Measurements from ENCODE around the gene OR2A1. TPM values are rescaled to one million over a fixed set of nuclear protein-coding genes. Genes with fewer than 3 reads are reported as not detected.
"Not testable (repeated sequence)": the region's sequence is repeated elsewhere in the genome, so short reads cannot be mapped to it uniquely, and the experiment has no call there.

Gene OR2A1
- total RNA-seq, 2 donors from 2014 or later: not detected

GRCh38 chr7:144317537-144317936 lies 5.3 kb downstream of the OR2A1 start:
- peak in 1 of 2 donors; percentile 41 for ATAC-seq
- DNase-seq; intact Hi-C loops (cut with DNase I): not testable (repeated sequence)

- ATAC-seq; DNase-seq; intact Hi-C loops (cut with DNase I): not testable (repeated sequence)
Observed at GRCh38 chr7:144319547-144319946, 7.3 kb downstream of the OR2A1 start.

- intact Hi-C loops (cut with DNase I); DNase-seq; ATAC-seq: not testable (repeated sequence)
Observed at GRCh38 chr7:144321677-144322206, 9.5 kb downstream of the OR2A1 start.

- ATAC-seq; DNase-seq; intact Hi-C loops (cut with DNase I): not testable (repeated sequence)
Observed at GRCh38 chr7:144323359-144323758, 11.1 kb downstream of the OR2A1 start.

DNA sequence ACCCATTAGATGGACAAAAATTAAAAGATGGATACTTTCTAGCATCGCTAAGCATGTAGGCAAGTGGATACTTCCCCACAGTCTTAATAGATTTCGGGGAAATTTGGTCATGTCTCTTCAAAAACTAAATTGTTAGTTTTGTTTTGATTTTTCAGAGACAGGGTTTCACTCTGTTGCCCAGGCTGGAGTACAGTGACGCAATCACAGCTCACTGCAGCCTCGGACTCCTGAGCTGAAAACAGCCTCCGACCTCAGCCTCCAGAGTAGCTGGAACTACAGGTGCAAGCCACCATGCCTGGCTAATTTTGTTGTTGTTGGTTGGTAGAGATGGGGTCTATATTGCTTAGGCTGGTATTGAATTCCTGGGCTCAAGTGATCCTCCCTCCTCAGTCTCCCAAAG lies 13.6 kb downstream of the OR2A1 start:
- DNase-seq; intact Hi-C loops (cut with DNase I); ATAC-seq: not testable (repeated sequence)

DNA sequence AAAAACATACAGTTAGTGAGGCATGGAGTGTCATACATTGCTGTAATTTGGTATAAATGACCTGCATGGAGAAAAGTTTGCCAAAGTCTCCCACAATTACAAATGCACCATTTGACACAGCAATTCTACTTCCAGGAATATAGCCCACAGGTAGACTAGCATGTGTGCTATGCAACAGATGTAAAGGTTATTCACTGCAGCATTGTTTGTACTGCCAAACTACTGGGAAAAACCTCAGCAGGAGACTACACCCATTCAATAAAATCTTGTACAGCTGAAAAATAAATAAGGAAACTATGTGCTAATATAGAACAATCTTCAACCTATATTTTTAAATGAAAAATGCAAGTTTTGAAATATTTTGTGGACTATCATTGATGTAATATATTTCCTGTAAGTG lies 17.8 kb downstream of the OR2A1 start:
- DNase-seq; ATAC-seq; intact Hi-C loops (cut with DNase I): not testable (repeated sequence)

- intact Hi-C loops (cut with DNase I); DNase-seq: not testable (repeated sequence)
- peak in 1 of 2 donors; percentile 86 for ATAC-seq
Observed at GRCh38 chr7:144331221-144331995, 19.2 kb downstream of the OR2A1 start.

- intact Hi-C loops (cut with DNase I); DNase-seq: not testable (repeated sequence)
- ATAC-seq: peak in 1 of 2 donors; percentile 35
Observed at GRCh38 chr7:144331996-144332288, 19.7 kb downstream of the OR2A1 start.

- DNase-seq; intact Hi-C loops (cut with DNase I); ATAC-seq: not testable (repeated sequence)
Observed at GRCh38 chr7:144348625-144349024, 36.4 kb downstream of the OR2A1 start.

- DNase-seq; intact Hi-C loops (cut with DNase I); ATAC-seq: not testable (repeated sequence)
Observed at GRCh38 chr7:144351667-144352066, 39.4 kb downstream of the OR2A1 start.

- DNase-seq; intact Hi-C loops (cut with DNase I): not testable (repeated sequence)
- ATAC-seq: peak; percentile 87 to 96
Observed at GRCh38 chr7:144355176-144355822, 43.1 kb downstream of the OR2A1 start, which contains the start of gene ARHGEF5. TSS of gene ARHGEF5 (plus strand) at chr7:144355402. CDS start at chr7:144362670, 7,268 bp downstream.

- intact Hi-C loops (cut with DNase I); DNase-seq; ATAC-seq: not testable (repeated sequence)
Observed at GRCh38 chr7:144356185-144356584, 44.0 kb downstream of the OR2A1 start.

DNA sequence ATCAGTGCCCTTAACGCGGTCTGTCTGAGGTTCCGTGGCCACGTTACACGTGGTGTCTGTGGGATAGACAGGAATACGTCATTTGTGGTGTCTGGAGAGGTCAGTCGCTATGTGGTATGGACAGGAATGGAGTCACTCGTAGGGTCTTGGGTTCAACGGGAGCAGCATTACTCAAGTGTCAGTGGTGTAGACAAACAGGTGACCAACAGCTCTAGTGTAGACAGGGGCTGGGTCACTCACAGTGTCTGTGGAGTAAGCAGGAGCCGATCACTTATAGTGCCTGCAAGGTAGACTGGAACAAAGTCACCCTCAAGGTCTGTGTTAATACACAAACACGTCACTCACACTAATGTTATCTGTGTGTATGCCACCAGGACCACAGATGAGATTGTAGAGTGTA lies 44.6 kb downstream of the OR2A1 start:
- ATAC-seq; intact Hi-C loops (cut with DNase I); DNase-seq: not testable (repeated sequence)

DNA sequence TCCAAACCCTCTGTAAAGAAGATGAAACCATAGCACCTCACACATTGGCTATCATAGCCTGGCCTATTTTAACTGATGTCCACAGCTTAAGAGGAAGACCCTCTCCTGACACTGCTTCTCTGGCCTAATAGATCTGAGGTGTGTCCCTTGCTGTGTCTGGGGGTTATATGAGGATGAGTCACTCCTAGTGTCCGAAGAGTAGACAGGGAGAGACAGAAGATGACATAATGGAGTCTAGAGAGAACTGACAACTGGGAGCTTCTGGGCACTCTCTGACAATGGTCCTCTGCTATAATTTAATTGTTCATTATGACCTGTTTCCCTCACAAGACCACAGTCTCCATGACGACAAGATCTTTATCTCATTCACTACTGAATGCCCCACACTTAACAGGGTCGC lies 49.8 kb downstream of the OR2A1 start:
- intact Hi-C loops (cut with DNase I); ATAC-seq; DNase-seq: not testable (repeated sequence)

DNA sequence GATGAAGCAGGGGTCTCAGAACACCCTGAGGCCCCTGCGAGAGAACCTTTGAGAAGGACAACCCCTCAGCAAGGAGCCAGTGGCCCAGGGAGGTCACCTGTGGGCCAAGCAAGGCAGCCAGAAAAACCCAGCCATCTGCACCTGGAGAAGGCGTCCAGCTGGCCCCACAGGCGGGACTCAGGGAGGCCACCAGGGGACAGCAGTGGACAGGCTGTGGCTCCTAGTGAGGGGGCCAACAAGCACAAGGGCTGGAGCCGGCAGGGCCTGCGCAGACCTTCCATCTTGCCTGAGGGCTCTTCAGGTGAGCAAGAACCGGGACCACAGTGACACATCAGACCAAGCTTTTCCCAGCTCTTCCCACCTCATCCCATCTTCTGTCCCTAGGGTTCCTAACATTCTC lies 53.3 kb downstream of the OR2A1 start:
- DNase-seq; intact Hi-C loops (cut with DNase I): not testable (repeated sequence)
- ATAC-seq: peak in 1 of 2 donors; percentile 10

- intact Hi-C loops (cut with DNase I); ATAC-seq; DNase-seq: not testable (repeated sequence)
Observed at GRCh38 chr7:144367250-144367649, 55.0 kb downstream of the OR2A1 start.

GRCh38 chr7:144369221-144369620 lies 57.0 kb downstream of the OR2A1 start:
- intact Hi-C loops (cut with DNase I); ATAC-seq; DNase-seq: not testable (repeated sequence)
